GM19467 (cell line): ENCODE data around the gene TRIO.

ENCODE experiments used
- ATAC-seq: cut with Tn5 transposase; IDR thresholded peaks from one replicate; pipeline ENCODE4 v1.9.1; 2021; ENCODE audit warnings: mild to moderate bottlenecking, moderate library complexity; ENCODE audit not compliant: unreplicated experiment

Gene TRIO

GRCh38 chr5:14281746-14282181, 138.6 kb downstream of the TRIO start:
- ATAC-seq = no peak

GRCh38 chr5:14283139-14283538, 140.0 kb downstream of the TRIO start:
- ATAC-seq = no peak

GRCh38 chr5:14284392-14285148, 141.4 kb downstream of the TRIO start:
- ATAC-seq = no peak

- ATAC-seq = no peak
Observed at GRCh38 chr5:14286007-14286406, 142.9 kb downstream of the TRIO start.

- peak; percentile 85 for ATAC-seq
Observed at GRCh38 chr5:14286574-14287421, 143.7 kb downstream of the TRIO start.

- no peak for ATAC-seq
Observed at GRCh38 chr5:14292766-14293658, 149.9 kb downstream of the TRIO start.

- no peak for ATAC-seq
Observed at GRCh38 chr5:14295610-14296009, 152.5 kb downstream of the TRIO start.

GRCh38 chr5:14296533-14297331, 153.6 kb downstream of the TRIO start:
- no peak for ATAC-seq

- no peak for ATAC-seq
Observed at GRCh38 chr5:14297697-14298096, 154.6 kb downstream of the TRIO start.

GRCh38 chr5:14298126-14298847, 155.1 kb downstream of the TRIO start:
- ATAC-seq = no peak

GRCh38 chr5:14299666-14300065, 156.5 kb downstream of the TRIO start:
- ATAC-seq = no peak

GRCh38 chr5:14301186-14301585, 158.0 kb downstream of the TRIO start:
- no peak for ATAC-seq

GRCh38 chr5:14302330-14302729, 159.2 kb downstream of the TRIO start:
- ATAC-seq = no peak

GRCh38 chr5:14305045-14305444, 161.9 kb downstream of the TRIO start:
- no peak for ATAC-seq

GRCh38 chr5:14306329-14306815, 163.2 kb downstream of the TRIO start:
- no peak for ATAC-seq

- no peak for ATAC-seq
Observed at GRCh38 chr5:14308384-14309154, 165.4 kb downstream of the TRIO start.

GRCh38 chr5:14309199-14309598, 166.1 kb downstream of the TRIO start:
- ATAC-seq = no peak

GRCh38 chr5:14309878-14310531, 166.9 kb downstream of the TRIO start:
- ATAC-seq = no peak
